ENCODE measurements around the gene KLHL36. TPM values are rescaled to one million over a fixed set of nuclear protein-coding genes. Genes with fewer than 3 reads are reported as not detected.

The KLHL36 gene
- total and polyA plus RNA-seq, 9 of the 15 experiments (the other 6 are each of a cell fraction or from before 2014, with no cell fraction given), result 2.1 to 51.2 (median 18.5) TPM

DNA sequence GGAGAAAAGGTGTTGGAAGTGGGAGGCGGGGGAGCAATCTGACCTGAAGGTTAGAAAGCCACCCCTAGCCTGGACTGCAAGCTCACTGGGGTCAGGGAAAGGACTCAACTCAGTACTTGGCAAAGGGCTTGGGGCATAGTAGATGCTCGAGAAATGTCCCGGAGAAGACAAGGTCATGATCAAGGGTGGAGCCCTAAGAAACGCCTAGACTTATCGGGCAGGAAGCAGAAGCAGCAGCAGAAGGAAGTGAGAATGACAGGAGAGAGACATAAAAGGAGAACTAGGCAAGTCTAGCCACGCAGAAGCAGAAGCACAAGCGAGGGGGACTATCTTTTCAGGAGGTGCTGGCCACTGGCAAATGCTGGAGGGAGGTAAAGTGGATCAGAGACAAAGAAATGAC, 40.6 kb upstream of the KLHL36 start (continued):
- TF ChIP-seq, protein P1, sequence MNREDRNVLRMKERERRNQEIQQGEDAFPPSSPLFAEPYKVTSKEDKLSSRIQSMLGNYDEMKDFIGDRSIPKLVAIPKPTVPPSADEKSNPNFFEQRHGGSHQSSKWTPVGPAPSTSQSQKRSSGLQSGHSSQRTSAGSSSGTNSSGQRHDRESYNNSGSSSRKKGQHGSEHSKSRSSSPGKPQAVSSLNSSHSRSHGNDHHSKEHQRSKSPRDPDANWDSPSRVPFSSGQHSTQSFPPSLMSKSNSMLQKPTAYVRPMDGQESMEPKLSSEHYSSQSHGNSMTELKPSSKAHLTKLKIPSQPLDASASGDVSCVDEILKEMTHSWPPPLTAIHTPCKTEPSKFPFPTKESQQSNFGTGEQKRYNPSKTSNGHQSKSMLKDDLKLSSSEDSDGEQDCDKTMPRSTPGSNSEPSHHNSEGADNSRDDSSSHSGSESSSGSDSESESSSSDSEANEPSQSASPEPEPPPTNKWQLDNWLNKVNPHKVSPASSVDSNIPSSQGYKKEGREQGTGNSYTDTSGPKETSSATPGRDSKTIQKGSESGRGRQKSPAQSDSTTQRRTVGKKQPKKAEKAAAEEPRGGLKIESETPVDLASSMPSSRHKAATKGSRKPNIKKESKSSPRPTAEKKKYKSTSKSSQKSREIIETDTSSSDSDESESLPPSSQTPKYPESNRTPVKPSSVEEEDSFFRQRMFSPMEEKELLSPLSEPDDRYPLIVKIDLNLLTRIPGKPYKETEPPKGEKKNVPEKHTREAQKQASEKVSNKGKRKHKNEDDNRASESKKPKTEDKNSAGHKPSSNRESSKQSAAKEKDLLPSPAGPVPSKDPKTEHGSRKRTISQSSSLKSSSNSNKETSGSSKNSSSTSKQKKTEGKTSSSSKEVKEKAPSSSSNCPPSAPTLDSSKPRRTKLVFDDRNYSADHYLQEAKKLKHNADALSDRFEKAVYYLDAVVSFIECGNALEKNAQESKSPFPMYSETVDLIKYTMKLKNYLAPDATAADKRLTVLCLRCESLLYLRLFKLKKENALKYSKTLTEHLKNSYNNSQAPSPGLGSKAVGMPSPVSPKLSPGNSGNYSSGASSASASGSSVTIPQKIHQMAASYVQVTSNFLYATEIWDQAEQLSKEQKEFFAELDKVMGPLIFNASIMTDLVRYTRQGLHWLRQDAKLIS (CRISPR knock-in tag; IDR thresholded peaks at IDR 0.05), result no peak
- TF ChIP-seq FOSL1 (tag; conservative IDR thresholded peaks at IDR 0.05) (no peak), MAFG (tag; conservative IDR thresholded peaks at IDR 0.05) (no peak), SOX6 (IDR thresholded peaks at IDR 0.05) (peak; percentile 18; the same call in 1 of the 2 replicates), FOS (IDR thresholded peaks at IDR 0.05; ENCODE audit: extremely low read depth, insufficient read length) (no peak), MECOM (CRISPR knock-in tag; IDR thresholded peaks at IDR 0.05) (peak; percentile 19; the same call in 1 of the 2 replicates), KLF13 (tag; IDR thresholded peaks at IDR 0.05; ENCODE audit: borderline replicate concordance, low read depth) (no peak), RBM25 (IDR thresholded peaks at IDR 0.05; ENCODE audit: low read depth, low read length, severe bottlenecking) (peak; percentile 26), HNRNPL (IDR thresholded peaks at IDR 0.05; ENCODE audit: low read depth, low read length) (no peak), TFAM (CRISPR knock-in tag; conservative IDR thresholded peaks at IDR 0.05) (no peak), GATAD2B (IDR thresholded peaks at IDR 0.05; ENCODE audit: borderline replicate concordance) (no peak), CAMTA2 (CRISPR knock-in tag; conservative IDR thresholded peaks at IDR 0.05) (no peak), SIN3A (IDR thresholded peaks at IDR 0.05; ENCODE audit: borderline replicate concordance in 2 of 2, control insufficient read depth in 1 of 2, low read depth in 2 of 2, low read length in 2 of 2) (no peak), PRMT5 (CRISPR knock-in tag; IDR thresholded peaks at IDR 0.05) (no peak), CC2D1A (IDR thresholded peaks at IDR 0.05) (no peak), RAD51 (IDR thresholded peaks at IDR 0.05; ENCODE audit: borderline replicate concordance, low read depth) (no peak), SAFB (IDR thresholded peaks at IDR 0.05; ENCODE audit: borderline replicate concordance, low read depth, low read length) (no peak), EZH2 (IDR thresholded peaks at IDR 0.05; ENCODE audit: borderline replicate concordance, low read depth, low read length) (no peak)
- TF ChIP-seq, protein P2, sequence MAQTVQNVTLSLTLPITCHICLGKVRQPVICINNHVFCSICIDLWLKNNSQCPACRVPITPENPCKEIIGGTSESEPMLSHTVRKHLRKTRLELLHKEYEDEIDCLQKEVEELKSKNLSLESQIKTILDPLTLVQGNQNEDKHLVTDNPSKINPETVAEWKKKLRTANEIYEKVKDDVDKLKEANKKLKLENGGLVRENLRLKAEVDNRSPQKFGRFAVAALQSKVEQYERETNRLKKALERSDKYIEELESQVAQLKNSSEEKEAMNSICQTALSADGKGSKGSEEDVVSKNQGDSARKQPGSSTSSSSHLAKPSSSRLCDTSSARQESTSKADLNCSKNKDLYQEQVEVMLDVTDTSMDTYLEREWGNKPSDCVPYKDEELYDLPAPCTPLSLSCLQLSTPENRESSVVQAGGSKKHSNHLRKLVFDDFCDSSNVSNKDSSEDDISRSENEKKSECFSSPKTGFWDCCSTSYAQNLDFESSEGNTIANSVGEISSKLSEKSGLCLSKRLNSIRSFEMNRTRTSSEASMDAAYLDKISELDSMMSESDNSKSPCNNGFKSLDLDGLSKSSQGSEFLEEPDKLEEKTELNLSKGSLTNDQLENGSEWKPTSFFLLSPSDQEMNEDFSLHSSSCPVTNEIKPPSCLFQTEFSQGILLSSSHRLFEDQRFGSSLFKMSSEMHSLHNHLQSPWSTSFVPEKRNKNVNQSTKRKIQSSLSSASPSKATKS (CRISPR knock-in tag; IDR thresholded peaks at IDR 0.05), result no peak
- TF ChIP-seq, protein P3, sequence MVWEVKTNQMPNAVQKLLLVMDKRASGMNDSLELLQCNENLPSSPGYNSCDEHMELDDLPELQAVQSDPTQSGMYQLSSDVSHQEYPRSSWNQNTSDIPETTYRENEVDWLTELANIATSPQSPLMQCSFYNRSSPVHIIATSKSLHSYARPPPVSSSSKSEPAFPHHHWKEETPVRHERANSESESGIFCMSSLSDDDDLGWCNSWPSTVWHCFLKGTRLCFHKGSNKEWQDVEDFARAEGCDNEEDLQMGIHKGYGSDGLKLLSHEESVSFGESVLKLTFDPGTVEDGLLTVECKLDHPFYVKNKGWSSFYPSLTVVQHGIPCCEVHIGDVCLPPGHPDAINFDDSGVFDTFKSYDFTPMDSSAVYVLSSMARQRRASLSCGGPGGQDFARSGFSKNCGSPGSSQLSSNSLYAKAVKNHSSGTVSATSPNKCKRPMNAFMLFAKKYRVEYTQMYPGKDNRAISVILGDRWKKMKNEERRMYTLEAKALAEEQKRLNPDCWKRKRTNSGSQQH (CRISPR knock-in tag; IDR thresholded peaks at IDR 0.05), result no peak
- TF ChIP-seq, protein P4, sequence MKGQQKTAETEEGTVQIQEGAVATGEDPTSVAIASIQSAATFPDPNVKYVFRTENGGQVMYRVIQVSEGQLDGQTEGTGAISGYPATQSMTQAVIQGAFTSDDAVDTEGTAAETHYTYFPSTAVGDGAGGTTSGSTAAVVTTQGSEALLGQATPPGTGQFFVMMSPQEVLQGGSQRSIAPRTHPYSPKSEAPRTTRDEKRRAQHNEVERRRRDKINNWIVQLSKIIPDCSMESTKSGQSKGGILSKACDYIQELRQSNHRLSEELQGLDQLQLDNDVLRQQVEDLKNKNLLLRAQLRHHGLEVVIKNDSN (CRISPR knock-in tag; IDR thresholded peaks at IDR 0.05), result no peak
